ENCODE results near the gene PACSIN2. TPM values are rescaled to one million over a fixed set of nuclear protein-coding genes. Genes with fewer than 3 reads are reported as not detected.

PACSIN2 gene
- total and polyA plus RNA-seq, 2 of the 13 experiments (the other 11 are each of a cell fraction or from before 2014, with no cell fraction given) = 54.1 to 68.8 TPM

DNA sequence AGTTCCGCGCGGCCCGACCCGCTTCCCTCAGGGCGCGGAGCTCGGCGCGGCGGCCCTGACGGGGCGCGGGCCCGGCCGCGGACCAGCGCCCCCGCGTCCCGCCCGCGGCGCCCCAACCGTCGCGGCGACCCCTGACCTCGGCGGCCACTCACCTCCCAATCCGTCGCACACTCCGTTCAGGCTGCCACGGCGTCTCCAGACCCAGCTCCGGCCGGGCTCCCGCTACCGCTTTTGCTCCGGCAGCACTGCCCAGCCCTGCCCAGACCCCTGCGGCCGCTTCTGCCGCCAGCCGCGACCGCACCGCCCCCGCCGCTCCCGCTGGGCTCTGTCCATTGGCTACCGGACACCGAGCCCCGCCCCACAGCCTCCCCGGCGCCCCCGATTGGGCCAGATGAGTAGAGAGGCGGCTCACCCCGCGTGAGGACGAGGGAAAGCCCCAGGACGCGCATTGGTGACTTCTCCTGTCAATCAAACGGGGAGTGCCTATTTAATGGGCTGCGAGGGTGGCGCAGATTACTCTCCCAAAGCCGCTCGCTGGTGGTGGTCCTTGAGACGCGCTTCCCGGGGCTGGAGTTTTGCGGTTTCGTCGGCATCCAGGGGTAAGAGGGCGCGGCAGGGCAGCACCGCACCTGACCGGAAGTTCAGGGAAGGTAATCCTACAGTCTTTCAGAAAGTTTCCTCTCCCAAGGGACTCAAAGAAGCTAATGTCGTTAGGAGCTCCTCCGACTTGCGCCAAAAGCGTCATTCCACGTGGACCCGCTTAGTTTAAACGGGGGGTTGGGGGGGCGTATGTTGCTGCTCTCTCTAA lies at the start of gene PACSIN2 (continued):
- no peak for TF ChIP-seq SIX1 (CRISPR knock-in tag; IDR thresholded peaks at IDR 0.05; ENCODE audit: borderline replicate concordance)
- TF ChIP-seq ONECUT2 (CRISPR knock-in tag; IDR thresholded peaks at IDR 0.05) = no peak
- peak; percentile 52; the same call in 1 of the 2 replicates for TF ChIP-seq ZFY (CRISPR knock-in tag; IDR thresholded peaks at IDR 0.05)
- TF ChIP-seq ZMAT5 (CRISPR knock-in tag; IDR thresholded peaks at IDR 0.05; ENCODE audit: borderline replicate concordance, low read depth) = no peak
- TF ChIP-seq SUZ12 (IDR thresholded peaks at IDR 0.05; ENCODE audit: low read depth, low read length) = no peak
- TF ChIP-seq, protein P1, sequence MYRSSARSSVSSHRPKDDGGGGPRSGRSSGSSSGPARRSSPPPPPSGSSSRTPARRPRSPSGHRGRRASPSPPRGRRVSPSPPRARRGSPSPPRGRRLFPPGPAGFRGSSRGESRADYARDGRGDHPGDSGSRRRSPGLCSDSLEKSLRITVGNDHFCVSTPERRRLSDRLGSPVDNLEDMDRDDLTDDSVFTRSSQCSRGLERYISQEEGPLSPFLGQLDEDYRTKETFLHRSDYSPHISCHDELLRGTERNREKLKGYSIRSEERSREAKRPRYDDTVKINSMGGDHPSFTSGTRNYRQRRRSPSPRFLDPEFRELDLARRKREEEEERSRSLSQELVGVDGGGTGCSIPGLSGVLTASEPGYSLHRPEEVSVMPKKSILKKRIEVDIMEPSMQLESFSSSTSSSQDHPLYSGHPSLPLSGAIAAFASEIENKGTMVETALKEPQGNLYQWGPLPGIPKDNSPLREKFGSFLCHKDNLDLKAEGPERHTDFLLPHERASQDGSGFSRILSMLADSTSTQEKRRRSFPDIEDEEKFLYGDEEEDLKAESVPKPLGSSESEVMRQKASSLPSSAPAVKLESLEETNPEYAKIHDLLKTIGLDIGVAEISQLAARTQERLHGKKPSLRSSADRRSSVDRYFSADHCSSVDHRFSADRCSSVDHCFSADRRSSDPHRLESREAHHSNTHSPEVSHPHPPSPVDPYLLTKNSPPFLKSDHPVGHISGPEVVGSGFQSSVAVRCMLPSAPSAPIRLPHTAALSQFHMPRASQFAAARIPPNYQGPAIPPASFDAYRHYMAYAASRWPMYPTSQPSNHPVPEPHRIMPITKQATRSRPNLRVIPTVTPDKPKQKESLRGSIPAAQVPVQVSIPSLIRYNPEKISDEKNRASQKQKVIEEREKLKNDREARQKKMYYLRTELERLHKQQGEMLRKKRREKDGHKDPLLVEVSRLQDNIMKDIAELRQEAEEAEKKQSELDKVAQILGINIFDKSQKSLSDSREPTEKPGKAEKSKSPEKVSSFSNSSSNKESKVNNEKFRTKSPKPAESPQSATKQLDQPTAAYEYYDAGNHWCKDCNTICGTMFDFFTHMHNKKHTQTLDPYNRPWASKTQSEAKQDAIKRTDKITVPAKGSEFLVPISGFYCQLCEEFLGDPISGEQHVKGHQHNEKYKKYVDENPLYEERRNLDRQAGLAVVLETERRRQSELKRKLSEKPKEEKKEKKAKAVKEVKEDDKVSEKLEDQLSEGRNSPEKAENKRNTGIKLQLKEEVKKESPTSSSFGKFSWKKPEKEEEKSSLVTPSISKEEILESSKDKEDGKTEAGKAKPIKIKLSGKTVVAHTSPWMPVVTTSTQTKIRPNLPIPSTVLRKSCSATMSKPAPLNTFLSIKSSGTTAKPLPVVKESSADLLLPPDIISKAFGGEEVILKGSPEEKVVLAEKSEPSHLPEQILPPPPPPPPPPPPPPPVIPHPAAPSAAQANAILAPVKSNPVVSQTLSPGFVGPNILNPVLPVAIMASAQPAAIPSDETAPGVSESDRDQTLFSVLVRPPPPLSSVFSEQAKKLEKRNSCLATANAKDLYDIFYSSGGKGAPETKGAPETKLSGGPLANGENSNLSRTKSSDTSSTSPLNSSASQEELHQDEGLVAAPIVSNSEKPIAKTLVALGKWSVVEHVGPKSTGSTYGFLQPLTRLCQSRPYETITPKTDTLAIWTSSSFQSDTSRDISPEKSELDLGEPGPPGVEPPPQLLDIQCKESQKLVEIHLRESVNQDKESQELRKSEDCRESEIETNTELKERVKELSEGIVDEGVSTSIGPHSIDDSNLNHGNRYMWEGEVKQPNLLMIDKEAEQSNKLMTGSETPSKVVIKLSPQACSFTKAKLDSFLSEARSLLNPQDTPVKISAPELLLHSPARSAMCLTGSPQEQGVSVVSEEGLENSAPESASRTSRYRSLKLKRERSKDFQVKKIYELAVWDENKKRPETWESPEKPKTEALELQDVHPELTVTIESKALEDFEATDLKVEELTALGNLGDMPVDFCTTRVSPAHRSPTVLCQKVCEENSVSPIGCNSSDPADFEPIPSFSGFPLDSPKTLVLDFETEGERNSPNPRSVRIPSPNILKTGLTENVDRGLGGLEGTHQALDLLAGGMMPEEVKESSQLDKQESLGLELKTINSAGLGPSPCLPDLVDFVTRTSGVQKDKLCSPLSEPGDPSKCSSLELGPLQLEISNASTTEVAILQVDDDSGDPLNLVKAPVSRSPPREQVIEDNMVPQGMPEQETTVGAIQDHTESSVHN (CRISPR knock-in tag; IDR thresholded peaks at IDR 0.05) = no peak
- TF ChIP-seq, protein P2, sequence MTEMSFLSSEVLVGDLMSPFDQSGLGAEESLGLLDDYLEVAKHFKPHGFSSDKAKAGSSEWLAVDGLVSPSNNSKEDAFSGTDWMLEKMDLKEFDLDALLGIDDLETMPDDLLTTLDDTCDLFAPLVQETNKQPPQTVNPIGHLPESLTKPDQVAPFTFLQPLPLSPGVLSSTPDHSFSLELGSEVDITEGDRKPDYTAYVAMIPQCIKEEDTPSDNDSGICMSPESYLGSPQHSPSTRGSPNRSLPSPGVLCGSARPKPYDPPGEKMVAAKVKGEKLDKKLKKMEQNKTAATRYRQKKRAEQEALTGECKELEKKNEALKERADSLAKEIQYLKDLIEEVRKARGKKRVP (CRISPR knock-in tag; IDR thresholded peaks at IDR 0.05) = no peak
- TF ChIP-seq, protein P3, sequence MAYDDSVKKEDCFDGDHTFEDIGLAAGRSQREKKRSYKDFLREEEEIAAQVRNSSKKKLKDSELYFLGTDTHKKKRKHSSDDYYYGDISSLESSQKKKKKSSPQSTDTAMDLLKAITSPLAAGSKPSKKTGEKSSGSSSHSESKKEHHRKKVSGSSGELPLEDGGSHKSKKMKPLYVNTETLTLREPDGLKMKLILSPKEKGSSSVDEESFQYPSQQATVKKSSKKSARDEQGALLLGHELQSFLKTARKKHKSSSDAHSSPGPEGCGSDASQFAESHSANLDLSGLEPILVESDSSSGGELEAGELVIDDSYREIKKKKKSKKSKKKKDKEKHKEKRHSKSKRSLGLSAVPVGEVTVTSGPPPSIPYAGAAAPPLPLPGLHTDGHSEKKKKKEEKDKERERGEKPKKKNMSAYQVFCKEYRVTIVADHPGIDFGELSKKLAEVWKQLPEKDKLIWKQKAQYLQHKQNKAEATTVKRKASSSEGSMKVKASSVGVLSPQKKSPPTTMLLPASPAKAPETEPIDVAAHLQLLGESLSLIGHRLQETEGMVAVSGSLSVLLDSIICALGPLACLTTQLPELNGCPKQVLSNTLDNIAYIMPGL (CRISPR knock-in tag; IDR thresholded peaks at IDR 0.05; ENCODE audit: borderline replicate concordance in 1 of 2, low read depth in 1 of 2) = peak; percentile 47 to 71; a peak in 3 of 4 replicates
- no peak for TF ChIP-seq ZNF563 (CRISPR knock-in tag; IDR thresholded peaks at IDR 0.05)
- no peak; the same call in 1 of the 2 replicates for TF ChIP-seq ZSCAN21 (CRISPR knock-in tag; IDR thresholded peaks at IDR 0.05; ENCODE audit: borderline replicate concordance)
- TF ChIP-seq ZNF317 (CRISPR knock-in tag; IDR thresholded peaks at IDR 0.05) = peak; percentile 77
- TF ChIP-seq SAFB2 (CRISPR knock-in tag; IDR thresholded peaks at IDR 0.05; ENCODE audit: borderline replicate concordance, low read depth) = peak; percentile 3; the same call in 1 of the 2 replicates
- no peak for TF ChIP-seq AKAP8 (CRISPR knock-in tag; IDR thresholded peaks at IDR 0.05)
- peak; percentile 64; the same call in 1 of the 2 replicates for TF ChIP-seq XBP1 (CRISPR knock-in tag; IDR thresholded peaks at IDR 0.05)
- no peak for TF ChIP-seq POGZ (CRISPR knock-in tag; IDR thresholded peaks at IDR 0.05)
